Measurements from ENCODE around the gene CRELD2. TPM values are rescaled to one million over a fixed set of nuclear protein-coding genes. Genes with fewer than 3 reads are reported as not detected.

CRELD2 gene
- total RNA-seq, 4 donors from 2014 or later, result 50.3 to 244 (median 154) TPM

- intact Hi-C loops (cut with DNase I), result no loop called here
- Histone ChIP-seq H3K4me3 (replicated peaks in 1 of 3) (no peak overlapping the region), H3K4me1 (no peaks in the 10 kb centered on the region), H3K9me3 (no peaks in the 10 kb centered on the region), H3K27me3 (no peaks in the 10 kb centered on the region), H3K36me3 (peaks cover 30 to 44% of the 10 kb centered on the region in 2 donors), H3K27ac (no peak overlapping the region)
- TF ChIP-seq POLR2A (IDR thresholded peaks at IDR 0.05) (no peak), CTCF (IDR thresholded peaks at IDR 0.05) (no peak)
- 89 to 95% methylated on average over 8 to 9 of the region's 17 CpGs for WGBS, 2 donors
- no peak for DNase-seq
Measured at GRCh38 chr22:49903322-49904039, 15.0 kb upstream of the CRELD2 start.

- Histone ChIP-seq H3K27me3 (no peaks in the 10 kb centered on the region), H3K4me3 (replicated peaks in 1 of 3) (no peak overlapping the region), H3K36me3 (peaks cover 31 to 47% of the 10 kb centered on the region in 2 donors), H3K9me3 (no peaks in the 10 kb centered on the region), H3K27ac (no peak overlapping the region), H3K4me1 (no peaks in the 10 kb centered on the region)
- TF ChIP-seq POLR2A (IDR thresholded peaks at IDR 0.05), result no peak
- no peak for TF ChIP-seq CTCF (IDR thresholded peaks at IDR 0.05)
- 92% methylated on average over 2 to 11 of the region's 11 CpGs for WGBS, 2 donors
- no peak for DNase-seq
- intact Hi-C loops (cut with DNase I), result no loop called here
Measured at GRCh38 chr22:49904040-49904369, 14.4 kb upstream of the CRELD2 start.

GRCh38 chr22:49905465-49905864 lies 13.0 kb upstream of the CRELD2 start:
- no peak overlapping the region for H3K27ac ChIP-seq
- peaks cover 30 to 55% of the 10 kb centered on the region in 2 donors for H3K36me3 ChIP-seq
- intact Hi-C loops (cut with DNase I), result no loop called here
- no peaks in the 10 kb centered on the region for H3K4me1 ChIP-seq
- no peak overlapping the region for H3K4me3 ChIP-seq (replicated peaks in 1 of 3)
- WGBS, 2 donors, result 94 to 96% methylated on average over 18 of the region's 18 CpGs
- no peak for DNase-seq
- TF ChIP-seq POLR2A (IDR thresholded peaks at IDR 0.05) (no peak), CTCF (IDR thresholded peaks at IDR 0.05) (no peak)
- H3K27me3 ChIP-seq, result no peaks in the 10 kb centered on the region
- no peaks in the 10 kb centered on the region for H3K9me3 ChIP-seq

GRCh38 chr22:49906071-49906798 lies 12.2 kb upstream of the CRELD2 start:
- no peaks in the 10 kb centered on the region for H3K9me3 ChIP-seq
- no peaks in the 10 kb centered on the region for H3K27me3 ChIP-seq
- WGBS, 2 donors, result 94 to 95% methylated on average over 16 to 17 of the region's 28 CpGs
- H3K27ac ChIP-seq, result no peak overlapping the region
- peaks cover 30 to 51% of the 10 kb centered on the region in 2 donors for H3K36me3 ChIP-seq
- H3K4me3 ChIP-seq (replicated peaks in 1 of 3), result no peak overlapping the region
- DNase-seq, result no peak
- H3K4me1 ChIP-seq, result no peaks in the 10 kb centered on the region
- no peak for TF ChIP-seq POLR2A (IDR thresholded peaks at IDR 0.05)
- TF ChIP-seq CTCF (IDR thresholded peaks at IDR 0.05), result no peak
- intact Hi-C loops (cut with DNase I), result no loop called here

GRCh38 chr22:49906799-49907290 lies 11.6 kb upstream of the CRELD2 start:
- Histone ChIP-seq H3K4me3 (replicated peaks in 1 of 3) (no peak overlapping the region), H3K27ac (no peak overlapping the region), H3K4me1 (no peaks in the 10 kb centered on the region), H3K27me3 (no peaks in the 10 kb centered on the region), H3K9me3 (no peaks in the 10 kb centered on the region), H3K36me3 (peaks cover 30 to 46% of the 10 kb centered on the region in 2 donors)
- TF ChIP-seq POLR2A (IDR thresholded peaks at IDR 0.05), result no peak
- no peak for TF ChIP-seq CTCF (IDR thresholded peaks at IDR 0.05)
- intact Hi-C loops (cut with DNase I), result no loop called here
- 89 to 95% methylated on average over 9 to 10 of the region's 14 CpGs for WGBS, 2 donors
- DNase-seq, result no peak

Measured in thyroid gland (tissue), 4 donors.